ENCODE measurements around the gene DNAH14. TPM values are rescaled to one million over a fixed set of nuclear protein-coding genes. Genes with fewer than 3 reads are reported as not detected.

The DNAH14 gene
- total and polyA plus RNA-seq, 4 donors: 2.7 to 19.8 (median 9.6) TPM

GRCh38 chr1:225441314-225442122 is 512.0 kb downstream of the DNAH14 start:
- no peak overlapping the region for H3K4me3 ChIP-seq (ENCODE audit: low read depth in 1 of 3, low read length in 3 of 3)
- DNase-seq (ENCODE audit: low spot score): peak; percentile 52
- 21% methylated on average over 9 of the region's 9 CpGs for WGBS

More at GRCh38 chr1:225441314-225442122, 512.0 kb downstream of the DNAH14 start:
- peak overlapping the region; percentile 82 to 88 for H3K27ac ChIP-seq (ENCODE audit: low read depth in 1 of 2, low read length in 2 of 2)
- peak overlapping the region; percentile 65 to 67 for H3K9ac ChIP-seq (ENCODE audit: low read depth in 1 of 2, low read length in 2 of 2)
- no peaks in the 10 kb centered on the region for H3K9me3 ChIP-seq (ENCODE audit: control insufficient read depth in 4 of 4, low read length in 3 of 4)
- H3K36me3 ChIP-seq (ENCODE audit: control insufficient read depth in 4 of 4, insufficient read depth in 3 of 4, low read depth in 1 of 4, low read length in 3 of 4): no peaks in the 10 kb centered on the region
- no peaks in the 10 kb centered on the region for H3K27me3 ChIP-seq (ENCODE audit: control insufficient read depth in 4 of 4, insufficient read depth in 4 of 4, low read length in 3 of 4)
- TF ChIP-seq SP1 (IDR thresholded peaks at IDR 0.05): peak; percentile 95
- peak; percentile 70 to 74 for TF ChIP-seq JUND (IDR thresholded peaks at IDR 0.05)
- TF ChIP-seq REST (IDR thresholded peaks at IDR 0.05): no peak
- peak; percentile 32 for TF ChIP-seq TAF1 (conservative IDR thresholded peaks at IDR 0.05)
- peak; percentile 50 for TF ChIP-seq ZBTB33 (IDR thresholded peaks at IDR 0.05)
- TF ChIP-seq ATF3 (IDR thresholded peaks at IDR 0.05): no peak
- TF ChIP-seq RAD21 (IDR thresholded peaks at IDR 0.05): peak; percentile 67 to 72
- peak; percentile 53 for TF ChIP-seq MAX (IDR thresholded peaks at IDR 0.05)
- no peak for TF ChIP-seq NR2F2 (IDR thresholded peaks at IDR 0.05)
- TF ChIP-seq EGR1 (IDR thresholded peaks at IDR 0.05; ENCODE audit: low read depth in 2 of 2): peak; percentile 98 to 99
- TF ChIP-seq RXRA (IDR thresholded peaks at IDR 0.05): peak; percentile 89
- peak; percentile 31 for TF ChIP-seq FOXA1 (IDR thresholded peaks at IDR 0.05)
- TF ChIP-seq CTCF (IDR thresholded peaks at IDR 0.05; ENCODE audit: low read depth, low read length, missing input control): peak; percentile 55
- TF ChIP-seq YY1 (IDR thresholded peaks at IDR 0.05): peak; percentile 86
- peak; percentile 90 for TF ChIP-seq HNF4A (conservative IDR thresholded peaks at IDR 0.05)
- peak; percentile 72 for TF ChIP-seq HNF4G (IDR thresholded peaks at IDR 0.05)
- TF ChIP-seq GABPA (IDR thresholded peaks at IDR 0.05 in 1 of 2, conservative IDR thresholded peaks at IDR 0.05 in 1 of 2): no peak
- peak; percentile 57 for TF ChIP-seq FOXA2 (IDR thresholded peaks at IDR 0.05)
- H3K4me1 ChIP-seq (ENCODE audit: control insufficient read depth in 4 of 4, insufficient read depth in 4 of 4, low read length in 3 of 4): peaks cover 7 to 48% (median 34%) of the 10 kb centered on the region in 4 donors
